ENCODE measurements around the gene VRK3. TPM values are rescaled to one million over a fixed set of nuclear protein-coding genes. Genes with fewer than 3 reads are reported as not detected.

Gene VRK3
- total and polyA plus RNA-seq, 2 donors (not counting 3 experiments of a cell fraction or from before 2014, with no cell fraction given): 20.4 to 36.0 TPM

DNA sequence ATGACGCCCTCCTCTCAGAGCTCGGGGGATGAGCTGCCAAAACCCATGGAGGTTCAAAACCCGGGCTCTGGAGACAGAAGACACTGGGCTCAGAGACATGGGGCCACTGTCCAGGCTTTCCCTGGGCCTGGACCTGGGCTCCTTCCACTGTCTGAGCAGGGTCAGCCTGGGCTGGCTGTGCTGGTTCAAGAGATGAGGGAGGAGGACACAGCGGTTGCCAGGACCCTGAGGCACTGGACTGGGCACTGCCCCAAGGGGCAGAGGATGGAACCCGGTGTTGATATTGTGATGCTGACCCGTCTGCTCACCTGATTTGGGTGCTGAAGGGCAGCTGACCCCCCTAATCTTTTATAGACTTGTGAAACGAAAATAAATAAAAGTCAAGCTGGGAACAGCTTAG lies 50.1 kb downstream of the VRK3 start:
- Histone ChIP-seq H3K36me3 (ENCODE audit: control insufficient read depth in 2 of 2, extremely low read depth in 1 of 2, insufficient read depth in 2 of 2, low read length in 2 of 2) (no peaks in the 10 kb centered on the region), H3K9me1 (replicated peaks; ENCODE audit: control insufficient read depth, extremely low read depth, insufficient read depth, low read length) (no peaks in the 10 kb centered on the region), H3K9ac (replicated peaks; ENCODE audit: extremely low read depth, insufficient read depth, low read length) (no peak overlapping the region), H3K79me2 (ENCODE audit: control insufficient read depth, insufficient read depth, low read length) (no peaks in the 10 kb centered on the region), H3K4me3 (replicated peaks in 1 of 3; ENCODE audit: insufficient read depth in 1 of 3, low read depth in 1 of 3, low read length in 3 of 3) (no peak overlapping the region), H4K20me1 (replicated peaks; ENCODE audit: control insufficient read depth, extremely low read depth, insufficient read depth, low read length) (no peaks in the 10 kb centered on the region), H3K4me1 (ENCODE audit: control insufficient read depth, extremely low read depth, insufficient read depth, low read length) (no peaks in the 10 kb centered on the region), H3K27ac (ENCODE audit: insufficient read depth, low read depth, low read length) (no peak overlapping the region), H3K9me3 (replicated peaks; ENCODE audit: control insufficient read depth, insufficient read depth, low read length) (no peaks in the 10 kb centered on the region), H3K4me2 (ENCODE audit: insufficient read depth, low read length) (no peak overlapping the region), H3K27me3 (ENCODE audit: control insufficient read depth in 2 of 2, insufficient read depth in 2 of 2, low read length in 2 of 2) (no peaks in the 10 kb centered on the region), H2AFZ (ENCODE audit: low read depth, low read length) (no peak overlapping the region)
- CTCF ChIA-PET: interaction anchor here (1.1 kb wide), 1 partner anchor 10 kb away, joined by 6 read pairs; no protein-coding TSS in a partner anchor
- no peak for FAIRE-seq
- intact Hi-C loops (cut with micrococcal nuclease) (no loop called here), dilution Hi-C loops (cut with MboI; ENCODE audit: extremely low pct_ligation_motif_present, low sequenced_read_pairs) (no loop called here)
- POLR2A ChIA-PET: no interaction called here
- no peak for TF ChIP-seq GATA2 (IDR thresholded peaks at IDR 0.05; ENCODE audit: insufficient read depth, insufficient read length, low read depth, low read length)
- no peak for TF ChIP-seq JUN (IDR thresholded peaks at IDR 0.05; ENCODE audit: borderline replicate concordance, insufficient read depth, insufficient read length, low read depth)
- TF ChIP-seq, protein P1, sequence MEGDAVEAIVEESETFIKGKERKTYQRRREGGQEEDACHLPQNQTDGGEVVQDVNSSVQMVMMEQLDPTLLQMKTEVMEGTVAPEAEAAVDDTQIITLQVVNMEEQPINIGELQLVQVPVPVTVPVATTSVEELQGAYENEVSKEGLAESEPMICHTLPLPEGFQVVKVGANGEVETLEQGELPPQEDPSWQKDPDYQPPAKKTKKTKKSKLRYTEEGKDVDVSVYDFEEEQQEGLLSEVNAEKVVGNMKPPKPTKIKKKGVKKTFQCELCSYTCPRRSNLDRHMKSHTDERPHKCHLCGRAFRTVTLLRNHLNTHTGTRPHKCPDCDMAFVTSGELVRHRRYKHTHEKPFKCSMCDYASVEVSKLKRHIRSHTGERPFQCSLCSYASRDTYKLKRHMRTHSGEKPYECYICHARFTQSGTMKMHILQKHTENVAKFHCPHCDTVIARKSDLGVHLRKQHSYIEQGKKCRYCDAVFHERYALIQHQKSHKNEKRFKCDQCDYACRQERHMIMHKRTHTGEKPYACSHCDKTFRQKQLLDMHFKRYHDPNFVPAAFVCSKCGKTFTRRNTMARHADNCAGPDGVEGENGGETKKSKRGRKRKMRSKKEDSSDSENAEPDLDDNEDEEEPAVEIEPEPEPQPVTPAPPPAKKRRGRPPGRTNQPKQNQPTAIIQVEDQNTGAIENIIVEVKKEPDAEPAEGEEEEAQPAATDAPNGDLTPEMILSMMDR (IDR thresholded peaks at IDR 0.05; ENCODE audit: extremely low read depth in 1 of 2, insufficient read depth in 1 of 2, low read depth in 1 of 2, low read length in 2 of 2): no peak
- no peak for TF ChIP-seq FOS (IDR thresholded peaks at IDR 0.05; ENCODE audit: borderline replicate concordance, insufficient read depth, low read length)
- TF ChIP-seq POLR2AphosphoS5 (IDR thresholded peaks at IDR 0.05; ENCODE audit: insufficient read depth, low read depth, low read length): no peak
- TF ChIP-seq EZH2 (IDR thresholded peaks at IDR 0.05; ENCODE audit: borderline replicate concordance, low read depth, low read length, severe bottlenecking): no peak
- TF ChIP-seq, protein P2, sequence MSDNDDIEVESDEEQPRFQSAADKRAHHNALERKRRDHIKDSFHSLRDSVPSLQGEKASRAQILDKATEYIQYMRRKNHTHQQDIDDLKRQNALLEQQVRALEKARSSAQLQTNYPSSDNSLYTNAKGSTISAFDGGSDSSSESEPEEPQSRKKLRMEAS (IDR thresholded peaks at IDR 0.05; ENCODE audit: insufficient read depth, insufficient read length): no peak
- TF ChIP-seq MYC (IDR thresholded peaks at IDR 0.05; ENCODE audit: low read depth, low read length): no peak
- no peak for TF ChIP-seq POLR2A (IDR thresholded peaks at IDR 0.05; ENCODE audit: low read depth, low read length)
- BruUV-seq (replicated peaks): no TSS peak
- no peak for DNase-seq (ENCODE audit: low read depth, low spot score)

Measured in endothelial cell of umbilical vein (primary cell).